Neural crest cell (in vitro differentiated cells): ENCODE data around the gene OR52N4. TPM values are rescaled to one million over a fixed set of nuclear protein-coding genes. Genes with fewer than 3 reads are reported as not detected.

Experiments used
- DNase-seq: peaks from one replicate; pipeline ENCODE4 v3.0.0; 2021; ENCODE audit warnings: low read depth, mixed read lengths, low spot score
- H3K27ac Mint-ChIP-seq: one replicate; pipeline ENCODE4 v1.8.0; 2021; ENCODE audit warnings: mild to moderate bottlenecking, mixed read lengths; ENCODE audit not compliant: unreplicated experiment
- H3K27me3 Mint-ChIP-seq: 2 replicates; pipeline ENCODE4 v1.8.0; 2021; ENCODE audit warnings: low read depth, mild to moderate bottlenecking, mixed read lengths
- H3K36me3 Mint-ChIP-seq: 2 replicates; pipeline ENCODE4 v1.8.0; 2021; ENCODE audit warnings: low read depth, mild to moderate bottlenecking, mixed read lengths
- H3K4me1 Mint-ChIP-seq: 2 replicates; pipeline ENCODE4 v1.8.0; 2021; ENCODE audit warnings: mixed read lengths
- H3K4me3 Mint-ChIP-seq: one replicate; pipeline ENCODE4 v1.8.0; 2021; ENCODE audit warnings: mild to moderate bottlenecking, mixed read lengths
- H3K9me3 Mint-ChIP-seq: 2 replicates; pipeline ENCODE4 v1.8.0; 2021; ENCODE audit warnings: mixed read lengths
- total RNA-seq: library from RNA; stranded (reverse); gene quantifications from 2 replicates; pipeline ENCODE4 v1.2.1, GENCODE V29; 2021
- TF ChIP-seq, protein P1 (sequence below): fragments of 200-600 bp; sonication (generic); conservative IDR thresholded peaks from 2 replicates; pipeline ENCODE4 v1.5.0; 2021; ENCODE audit warnings: antibody characterized with exemption, mild to moderate bottlenecking

OR52N4 gene
- total RNA-seq, 1 donor from 2014 or later: not detected

DNA sequence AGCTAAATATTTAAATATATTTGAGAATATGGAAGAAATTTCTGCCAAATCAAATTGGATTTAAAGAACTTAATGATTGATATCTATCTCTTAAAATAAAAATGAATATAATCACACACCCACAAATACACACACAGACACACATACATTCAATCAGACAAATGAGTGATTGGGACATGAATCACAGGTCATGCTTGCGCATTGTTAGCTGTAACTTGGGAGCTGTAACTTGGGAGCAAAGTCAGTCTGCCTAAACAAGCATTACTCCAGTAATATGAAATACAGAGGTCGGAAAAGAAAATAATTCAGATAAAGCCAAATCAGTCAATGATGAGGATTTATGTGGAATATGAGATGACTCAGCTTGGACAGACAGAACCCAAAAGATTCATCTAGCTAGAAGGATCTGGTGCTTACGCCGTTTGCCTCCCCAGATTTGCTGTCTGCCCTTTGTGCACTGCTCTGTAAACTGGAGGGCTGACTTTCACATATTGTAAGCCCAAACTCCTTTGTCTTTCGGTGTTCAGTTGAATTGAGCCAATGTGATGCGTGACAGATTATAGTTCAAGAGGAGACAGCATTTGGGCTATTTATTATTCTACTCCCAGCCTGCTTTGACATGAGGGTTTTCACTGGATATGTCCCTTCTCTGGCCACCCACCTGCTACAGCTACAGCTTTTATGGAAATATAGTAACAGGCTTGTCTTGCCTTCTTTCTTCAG lies 16.2 kb upstream of the OR52N4 start:
- H3K27ac Mint-ChIP-seq: no peak overlapping the region
- TF ChIP-seq, protein P1, sequence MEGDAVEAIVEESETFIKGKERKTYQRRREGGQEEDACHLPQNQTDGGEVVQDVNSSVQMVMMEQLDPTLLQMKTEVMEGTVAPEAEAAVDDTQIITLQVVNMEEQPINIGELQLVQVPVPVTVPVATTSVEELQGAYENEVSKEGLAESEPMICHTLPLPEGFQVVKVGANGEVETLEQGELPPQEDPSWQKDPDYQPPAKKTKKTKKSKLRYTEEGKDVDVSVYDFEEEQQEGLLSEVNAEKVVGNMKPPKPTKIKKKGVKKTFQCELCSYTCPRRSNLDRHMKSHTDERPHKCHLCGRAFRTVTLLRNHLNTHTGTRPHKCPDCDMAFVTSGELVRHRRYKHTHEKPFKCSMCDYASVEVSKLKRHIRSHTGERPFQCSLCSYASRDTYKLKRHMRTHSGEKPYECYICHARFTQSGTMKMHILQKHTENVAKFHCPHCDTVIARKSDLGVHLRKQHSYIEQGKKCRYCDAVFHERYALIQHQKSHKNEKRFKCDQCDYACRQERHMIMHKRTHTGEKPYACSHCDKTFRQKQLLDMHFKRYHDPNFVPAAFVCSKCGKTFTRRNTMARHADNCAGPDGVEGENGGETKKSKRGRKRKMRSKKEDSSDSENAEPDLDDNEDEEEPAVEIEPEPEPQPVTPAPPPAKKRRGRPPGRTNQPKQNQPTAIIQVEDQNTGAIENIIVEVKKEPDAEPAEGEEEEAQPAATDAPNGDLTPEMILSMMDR: no peak
- H3K36me3 Mint-ChIP-seq: no peaks in the 10 kb centered on the region
- peaks cover 9% of the 10 kb centered on the region for H3K4me1 Mint-ChIP-seq
- peaks cover 33% of the 10 kb centered on the region for H3K27me3 Mint-ChIP-seq
- DNase-seq: no peak
- H3K9me3 Mint-ChIP-seq: no peaks in the 10 kb centered on the region
- no peak overlapping the region for H3K4me3 Mint-ChIP-seq

DNA sequence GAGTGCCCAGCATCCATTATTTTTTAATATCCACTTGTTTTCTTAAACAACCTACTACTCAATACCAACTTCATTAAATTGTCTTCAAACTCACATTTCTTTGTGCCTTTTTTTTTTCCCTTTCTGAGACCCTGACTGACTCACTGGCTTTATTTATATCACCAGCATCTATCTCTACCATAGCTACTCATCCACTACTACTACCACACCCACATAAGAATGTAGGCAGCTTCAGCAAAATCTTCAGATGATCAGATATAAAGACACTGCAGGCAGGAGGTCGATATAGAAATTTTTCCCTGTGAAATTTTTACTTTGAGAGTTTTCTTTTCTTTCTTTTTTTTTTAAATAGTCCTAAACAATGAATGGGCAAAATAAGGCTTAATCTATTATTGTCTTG lies 15.6 kb upstream of the OR52N4 start:
- TF ChIP-seq, protein P1: no peak
- H3K27ac Mint-ChIP-seq: no peak overlapping the region
- no peaks in the 10 kb centered on the region for H3K36me3 Mint-ChIP-seq
- peaks cover 9% of the 10 kb centered on the region for H3K4me1 Mint-ChIP-seq
- DNase-seq: no peak
- H3K4me3 Mint-ChIP-seq: no peak overlapping the region
- H3K9me3 Mint-ChIP-seq: no peaks in the 10 kb centered on the region
- H3K27me3 Mint-ChIP-seq: peaks cover 39% of the 10 kb centered on the region

DNA sequence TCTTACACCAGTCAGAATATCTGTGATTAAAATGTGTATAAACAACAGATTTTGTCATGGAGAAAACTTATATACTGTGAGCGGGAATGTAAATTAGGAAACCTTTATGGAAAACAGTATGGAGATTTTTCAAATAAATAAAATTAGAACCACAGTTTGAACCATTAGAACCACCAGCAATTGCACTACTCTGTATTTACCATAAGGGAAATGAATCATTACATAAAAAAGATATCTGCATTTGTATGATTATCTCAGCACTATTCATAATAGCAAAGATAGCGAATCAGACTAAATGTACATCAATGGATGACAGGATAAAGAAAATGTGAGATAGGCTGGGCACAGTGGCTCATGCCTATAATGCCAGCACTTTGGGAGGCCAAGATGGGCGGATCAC lies 7.4 kb upstream of the OR52N4 start:
- H3K4me1 Mint-ChIP-seq: no peaks in the 10 kb centered on the region
- DNase-seq: no peak
- no peak overlapping the region for H3K27ac Mint-ChIP-seq
- TF ChIP-seq, protein P1: no peak
- H3K27me3 Mint-ChIP-seq: peaks cover 18% of the 10 kb centered on the region
- H3K9me3 Mint-ChIP-seq: no peaks in the 10 kb centered on the region
- H3K4me3 Mint-ChIP-seq: no peak overlapping the region
- H3K36me3 Mint-ChIP-seq: no peaks in the 10 kb centered on the region

DNA sequence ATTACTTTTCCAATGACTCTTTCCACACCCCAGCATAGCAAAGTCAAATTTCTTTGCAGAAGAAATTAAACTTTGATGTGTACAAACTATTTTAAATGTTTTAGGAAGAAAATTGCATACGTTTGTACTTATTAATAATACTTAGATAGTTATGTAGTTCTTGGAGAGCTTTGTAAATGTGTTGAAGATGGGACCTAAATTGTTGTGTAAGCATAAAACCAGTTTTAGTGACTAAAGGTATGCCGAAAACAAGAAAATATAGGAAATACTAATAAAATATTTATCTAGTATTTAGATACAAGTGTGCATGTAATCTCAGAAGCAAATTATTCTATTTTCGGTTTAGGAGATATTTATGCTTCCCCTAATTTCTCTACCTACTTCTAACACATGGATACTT lies 4.2 kb upstream of the OR52N4 start:
- Mint-ChIP-seq H3K27me3 (no peaks in the 10 kb centered on the region), H3K9me3 (no peaks in the 10 kb centered on the region), H3K4me1 (no peaks in the 10 kb centered on the region), H3K27ac (no peak overlapping the region), H3K36me3 (no peaks in the 10 kb centered on the region), H3K4me3 (no peak overlapping the region)
- TF ChIP-seq, protein P1: no peak
- DNase-seq: no peak

DNA sequence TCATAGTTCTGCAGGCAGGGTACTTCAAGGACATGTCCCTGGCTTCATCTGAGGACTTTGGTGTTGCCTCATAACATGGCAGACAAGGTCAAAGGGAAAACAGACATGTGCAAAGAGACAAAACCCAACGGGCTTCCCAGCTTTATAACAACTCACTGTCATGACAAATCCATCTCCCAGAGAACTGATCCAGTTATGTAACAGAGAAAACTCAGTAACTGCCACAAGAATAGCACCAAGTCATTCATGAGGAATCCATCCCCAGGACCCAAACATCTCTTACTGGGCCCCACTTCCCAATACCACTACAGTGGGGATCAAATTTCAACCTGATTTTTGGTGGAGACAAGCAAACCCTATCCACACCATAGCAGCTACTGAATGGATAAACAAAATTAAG lies 13.0 kb downstream of the OR52N4 start:
- TF ChIP-seq, protein P1: no peak
- no peak overlapping the region for H3K27ac Mint-ChIP-seq
- no peaks in the 10 kb centered on the region for H3K4me1 Mint-ChIP-seq
- no peaks in the 10 kb centered on the region for H3K27me3 Mint-ChIP-seq
- no peak overlapping the region for H3K4me3 Mint-ChIP-seq
- no peaks in the 10 kb centered on the region for H3K36me3 Mint-ChIP-seq
- no peaks in the 10 kb centered on the region for H3K9me3 Mint-ChIP-seq
- no peak for DNase-seq
